ENCODE data around the gene SMYD3.

- TF ChIP-seq CTCF (IDR thresholded peaks at IDR 0.05) (no peak), POLR2AphosphoS5 (IDR thresholded peaks at IDR 0.05; ENCODE audit: low read depth, low read length) (no peak), REST (IDR thresholded peaks at IDR 0.05; ENCODE audit: insufficient read depth in 1 of 2, low read depth in 2 of 2, low read length in 1 of 2) (no peak), SIN3A (IDR thresholded peaks at IDR 0.05; ENCODE audit: borderline replicate concordance, insufficient read depth, low read depth, low read length) (no peak)
These were observed 30.8 kb upstream of the SMYD3 start for GRCh38 chr1:246537887-246538286.

Data from Panc1 (cell line).